GM19025 (cell line): Measurements from ENCODE around the gene CRHR2.
"Not testable (repeated sequence)": the region's sequence is repeated elsewhere in the genome, so short reads cannot be mapped to it uniquely, and the experiment has no call there.

ENCODE experiments used
- ATAC-seq: cut with Tn5 transposase; IDR thresholded peaks from one replicate; pipeline ENCODE4 v1.9.1; 2021; ENCODE audit warnings: mild to moderate bottlenecking, low read depth, moderate library complexity; ENCODE audit not compliant: unreplicated experiment

The CRHR2 gene

DNA sequence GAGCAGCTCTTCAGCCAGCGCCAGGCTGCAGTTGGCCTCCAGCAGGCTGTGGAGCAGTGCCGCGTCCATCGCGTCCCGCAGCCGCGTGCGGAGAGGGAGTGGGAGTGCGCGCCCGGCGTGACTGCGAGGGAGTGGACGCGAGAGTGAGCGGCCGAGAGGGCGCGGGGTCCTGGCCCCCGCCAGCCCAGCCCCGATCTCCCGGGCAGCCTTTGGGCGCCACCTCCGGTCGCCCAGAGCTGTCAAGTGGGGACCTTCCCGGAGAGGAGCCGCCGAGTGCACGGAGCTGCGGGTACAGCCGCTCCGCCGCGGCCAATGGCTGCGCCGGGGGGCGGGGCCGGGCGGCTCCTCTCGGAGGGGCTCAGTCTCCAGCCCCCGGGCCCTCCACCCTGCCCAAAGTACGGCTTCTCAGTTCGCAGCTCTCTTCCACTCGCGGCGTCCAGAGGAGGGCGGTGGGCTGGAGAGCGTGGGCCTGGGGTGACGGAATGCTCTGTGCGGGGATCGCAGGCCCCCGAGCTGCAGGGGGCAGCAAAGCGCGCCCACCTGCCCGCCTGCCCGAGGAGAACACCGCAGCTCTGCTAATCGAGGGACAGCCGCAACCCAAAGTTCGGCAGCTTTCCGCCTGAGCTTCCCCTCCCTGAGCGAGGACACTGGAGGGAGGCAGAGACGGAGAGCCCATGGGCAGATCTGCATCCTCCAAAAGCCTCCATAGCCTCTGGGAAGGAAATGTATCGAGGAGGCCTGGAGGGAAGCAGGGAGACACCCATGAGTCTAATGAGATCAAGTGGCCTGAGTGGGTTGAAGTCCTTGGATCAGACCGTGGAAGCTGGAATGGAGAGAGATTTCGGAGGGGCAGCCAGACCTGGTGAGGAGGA is at the start of gene CRHR2:
TSS of gene CRHR2 (minus strand) at position 245 of the 872 bp plus-strand sequence. CDS start at position 69, 176 bp downstream.
- ATAC-seq = peak; percentile 83

- no peak for ATAC-seq
Observed at GRCh38 chr7:30731581-30731980, 49.3 kb upstream of the CRHR2 start.

GRCh38 chr7:30730996-30731395 is 48.7 kb upstream of the CRHR2 start:
- no peak for ATAC-seq

DNA sequence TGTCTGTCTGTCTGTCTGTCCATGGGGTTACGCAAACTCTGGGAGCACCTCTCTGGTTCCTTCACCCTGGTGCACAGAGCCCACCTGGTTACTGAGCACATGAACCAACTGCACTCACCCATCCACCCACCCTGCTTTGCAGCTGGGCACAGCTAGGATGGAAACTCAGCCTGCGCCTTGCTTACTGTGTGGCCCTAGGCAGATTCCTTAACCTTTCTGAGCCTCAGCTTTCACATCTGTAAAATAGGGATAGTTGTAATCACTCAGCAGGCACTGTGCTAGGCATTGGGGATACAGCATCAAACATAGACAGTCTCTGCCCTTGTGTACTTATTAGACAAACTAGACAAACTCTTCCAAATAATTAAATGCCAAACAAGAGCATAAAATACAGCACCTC is 47.8 kb upstream of the CRHR2 start:
- no peak for ATAC-seq

DNA sequence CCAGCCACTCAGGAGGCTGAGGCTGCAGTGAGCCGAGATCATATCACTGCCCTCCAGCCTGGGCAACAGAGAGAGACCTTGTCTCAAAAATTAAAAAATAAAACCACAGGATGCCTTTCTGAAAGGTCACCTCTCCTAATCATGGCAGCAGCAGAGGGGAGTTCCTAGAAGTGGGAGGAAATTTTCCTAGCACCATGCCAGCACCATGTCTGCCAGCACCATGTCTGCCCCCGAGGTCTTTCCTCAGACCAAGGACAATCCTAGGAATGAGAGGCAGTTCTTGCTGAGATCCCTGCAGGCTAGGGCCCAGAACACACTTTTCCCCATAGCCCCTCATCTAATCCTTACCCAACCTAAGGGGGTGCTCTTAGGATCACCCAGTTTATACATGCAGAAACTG is 47.4 kb upstream of the CRHR2 start:
- ATAC-seq = no peak

GRCh38 chr7:30728591-30729100 is 46.4 kb upstream of the CRHR2 start:
- ATAC-seq = no peak

DNA sequence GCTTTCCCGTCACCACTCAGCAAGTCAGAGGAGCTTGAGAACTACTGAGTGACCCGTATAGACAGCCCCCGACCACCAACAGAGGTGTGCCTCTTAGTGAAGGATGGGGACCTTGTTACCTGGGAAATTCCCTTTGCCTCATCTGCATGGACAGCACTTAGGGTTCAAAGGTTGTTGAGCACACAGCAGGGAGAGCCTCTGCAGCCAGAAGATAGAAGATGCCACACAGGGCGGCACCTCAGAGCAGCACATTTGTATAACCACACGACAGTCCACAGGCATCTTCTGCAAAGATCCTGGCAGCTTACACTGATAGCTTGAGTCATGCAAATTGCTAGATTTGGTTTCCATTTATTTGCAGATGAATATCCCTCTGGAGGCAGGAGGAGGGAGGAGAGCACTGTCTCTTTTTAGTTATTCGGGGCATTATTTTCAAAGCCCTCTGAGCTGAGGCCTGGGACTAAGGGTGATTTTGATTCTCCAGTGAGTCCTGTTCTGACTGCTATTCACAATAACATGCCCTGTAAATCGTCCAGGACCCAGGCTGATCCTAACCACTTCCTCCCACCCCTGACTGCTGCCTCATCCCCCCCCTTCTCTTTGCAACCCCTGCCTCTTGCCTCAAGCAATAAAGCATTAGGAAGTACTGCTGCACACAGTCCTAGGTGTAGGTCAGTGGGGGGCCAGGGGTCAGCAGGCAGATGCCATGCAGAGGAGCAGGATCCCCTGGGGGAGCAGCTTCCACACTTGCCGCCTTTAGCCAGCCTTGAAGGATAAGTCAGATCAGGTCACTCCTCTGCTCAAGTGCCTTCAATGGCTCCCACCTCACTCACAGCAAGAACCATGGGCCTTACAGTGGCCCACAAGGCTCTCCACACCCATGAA is 45.0 kb upstream of the CRHR2 start:
- ATAC-seq = peak; percentile 76

GRCh38 chr7:30726296-30727006 is 44.2 kb upstream of the CRHR2 start:
- ATAC-seq = no peak

DNA sequence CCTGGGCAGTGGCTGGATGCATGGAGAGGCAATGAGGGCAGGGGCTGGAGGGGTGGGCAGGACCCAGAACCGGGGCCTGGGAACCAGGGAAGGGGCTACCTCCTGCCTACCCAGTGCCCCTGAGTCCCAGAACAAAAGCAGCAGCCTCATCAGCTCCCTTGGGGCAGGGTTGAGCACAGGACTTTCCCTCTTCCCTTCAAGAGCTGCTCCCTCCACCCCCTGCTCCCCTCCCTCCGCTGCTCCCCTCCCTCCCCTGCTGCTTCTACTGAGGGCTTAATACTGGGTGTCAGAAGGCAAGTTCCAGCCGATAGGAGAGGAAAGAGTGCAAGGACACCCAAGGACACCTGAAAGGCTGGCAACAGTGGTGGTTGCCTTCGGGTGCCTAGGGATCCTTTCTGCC is 41.5 kb upstream of the CRHR2 start:
- ATAC-seq = no peak

- no peak for ATAC-seq
Observed at GRCh38 chr7:30722671-30723070, 40.4 kb upstream of the CRHR2 start.

DNA sequence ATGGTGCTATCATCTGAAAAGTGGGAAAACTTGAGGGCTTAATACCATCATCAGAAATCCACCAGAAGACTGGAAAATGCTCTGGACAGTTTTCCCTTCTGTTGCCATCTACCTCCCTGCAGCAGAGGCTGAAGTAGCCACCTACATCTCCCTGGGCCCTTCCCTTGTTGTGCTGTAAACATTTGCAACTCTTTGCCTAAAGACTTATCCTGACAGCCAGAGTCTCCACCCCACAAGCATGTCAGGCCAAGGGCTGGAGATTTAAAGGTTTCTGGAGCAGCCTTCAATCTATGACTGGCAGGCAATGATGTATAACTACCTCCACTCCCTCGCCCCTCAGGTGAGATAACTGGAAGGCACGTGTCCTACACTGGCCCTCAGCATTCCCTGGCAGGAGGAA is 39.9 kb upstream of the CRHR2 start:
- no peak for ATAC-seq

DNA sequence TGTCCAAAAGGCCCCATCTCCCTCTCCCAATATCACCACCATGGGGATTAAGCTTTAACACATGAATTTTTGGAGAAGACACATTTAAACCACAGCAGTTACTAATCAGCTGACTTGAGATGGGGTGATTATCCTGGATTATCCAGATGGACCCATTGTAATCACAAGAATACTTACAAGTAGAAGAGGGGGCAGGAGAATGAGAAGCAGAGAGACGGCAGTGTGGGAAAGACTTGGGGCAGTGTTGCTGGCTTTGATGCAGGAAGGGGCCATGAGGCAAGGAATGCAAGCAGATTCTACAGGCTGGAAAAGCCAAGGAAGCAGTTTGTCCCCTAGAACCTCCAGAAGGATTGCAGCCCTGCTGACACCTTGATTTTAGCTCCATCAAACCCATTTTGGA is 39.0 kb upstream of the CRHR2 start:
- no peak for ATAC-seq

GRCh38 chr7:30719434-30719833 is 37.2 kb upstream of the CRHR2 start:
- not testable (repeated sequence) for ATAC-seq

DNA sequence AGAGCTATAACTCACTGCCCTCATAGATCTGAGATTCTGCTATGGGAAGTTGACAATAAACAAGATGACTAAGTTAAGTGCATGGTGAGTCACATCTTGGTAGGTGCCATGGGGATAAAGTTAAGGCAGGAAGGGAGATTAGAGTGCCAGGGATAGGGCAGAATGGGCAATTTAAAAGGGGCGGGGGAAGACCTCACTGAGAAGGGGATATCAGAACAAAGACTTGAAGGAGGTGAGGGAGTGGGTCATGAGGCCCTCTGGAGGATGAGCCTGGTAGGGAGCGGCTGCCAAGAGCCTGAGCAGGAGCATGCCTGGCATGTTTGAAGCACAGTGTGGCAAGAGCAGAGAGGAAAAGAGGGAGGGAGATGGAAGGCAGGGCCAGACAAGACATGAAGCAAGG is 34.9 kb upstream of the CRHR2 start:
- ATAC-seq = no peak

DNA sequence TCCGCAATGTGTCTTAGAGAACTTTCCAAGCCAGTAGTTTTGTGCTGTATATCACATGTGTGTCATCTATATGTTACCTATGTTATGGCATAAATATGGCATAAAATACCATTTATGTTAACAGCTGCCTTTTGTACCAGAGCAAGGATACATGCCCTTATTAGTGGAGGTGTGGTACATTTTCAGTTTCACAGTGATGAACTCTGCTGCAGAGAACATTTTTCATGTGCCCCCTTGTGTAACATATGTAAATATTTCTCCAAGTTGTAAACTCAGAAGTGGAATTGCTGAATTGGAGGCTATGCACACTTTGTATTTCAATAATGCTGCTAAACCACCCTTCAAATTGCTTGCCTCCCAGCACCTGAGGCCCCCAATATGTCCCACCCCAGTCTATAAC is 31.9 kb upstream of the CRHR2 start:
- no peak for ATAC-seq

DNA sequence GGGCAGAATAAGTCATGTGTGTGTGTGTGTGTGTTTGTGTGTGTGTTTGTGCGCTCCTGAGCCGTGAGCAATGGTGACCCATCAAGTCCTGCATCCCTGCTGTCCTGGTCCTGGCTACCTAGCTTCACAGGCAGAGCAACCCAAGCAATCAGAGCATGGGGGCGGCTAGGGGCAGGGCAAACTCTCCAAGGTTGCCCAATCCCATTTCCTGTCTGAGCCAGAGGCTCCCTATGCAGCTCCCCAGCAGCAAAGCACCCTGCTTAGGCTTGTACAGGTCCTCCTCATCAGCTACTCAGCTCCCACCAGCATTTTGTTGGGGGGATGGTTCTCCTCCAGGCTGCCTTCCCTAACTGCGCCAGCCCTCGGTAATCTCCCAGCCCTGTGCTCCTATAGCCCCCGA is 31.1 kb upstream of the CRHR2 start:
- no peak for ATAC-seq

GRCh38 chr7:30710669-30711068 is 28.4 kb upstream of the CRHR2 start:
- ATAC-seq = no peak

- no peak for ATAC-seq
Observed at GRCh38 chr7:30709549-30709948, 27.3 kb upstream of the CRHR2 start.

DNA sequence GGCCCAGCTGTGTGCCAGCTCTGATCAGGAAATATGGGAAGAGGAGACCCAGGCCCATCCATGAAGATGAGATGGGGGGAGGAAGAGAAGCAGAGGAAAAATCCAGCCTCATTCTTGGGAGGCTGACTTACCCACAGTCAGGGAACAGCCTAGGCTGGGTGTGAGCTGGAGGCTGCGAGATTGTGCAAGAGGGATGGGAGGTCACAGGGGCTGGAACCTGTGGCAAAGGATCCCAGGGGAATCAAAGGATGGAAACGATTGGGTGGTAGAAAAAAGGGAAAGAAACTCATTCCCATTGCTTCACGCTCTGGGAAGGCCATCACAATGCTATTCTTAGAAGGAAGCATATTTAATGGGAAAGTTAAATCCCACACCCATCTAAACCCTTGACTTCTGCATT is 26.7 kb upstream of the CRHR2 start:
- ATAC-seq = no peak

- no peak for ATAC-seq
Observed at GRCh38 chr7:30708412-30708811, 26.2 kb upstream of the CRHR2 start.
